IPS-20b (cell line): Measurements from ENCODE around the gene PRELP.
"Not testable (repeated sequence)": the region's sequence is repeated elsewhere in the genome, so short reads cannot be mapped to it uniquely, and the experiment has no call there.

Experiments used
- H3K27ac ChIP-seq: one replicate; pipeline ENCODE4 v1.5.1; 2013; ENCODE audit warnings: low read length
- H3K27me3 ChIP-seq: 2 replicates; pipeline ENCODE4 v1.6.1; 2013; ENCODE audit warnings: mild to moderate bottlenecking, low read length, inconsistent platforms; ENCODE audit not compliant: insufficient read depth
- H3K36me3 ChIP-seq: 2 replicates; pipeline ENCODE4 v1.6.1; 2013; ENCODE audit warnings: low read depth, mild to moderate bottlenecking, inconsistent platforms, low read length, moderate library complexity; ENCODE audit not compliant: insufficient read depth
- H3K4me1 ChIP-seq: 2 replicates; pipeline ENCODE4 v1.6.1; 2013; ENCODE audit warnings: mild to moderate bottlenecking, control low read depth, inconsistent platforms, low read length, moderate library complexity; ENCODE audit not compliant: insufficient read depth
- H3K4me3 ChIP-seq: 2 replicates; pipeline ENCODE4 v1.5.1; 2013; ENCODE audit warnings: mild to moderate bottlenecking, low read length, inconsistent platforms
- H3K9ac ChIP-seq: 2 replicates; pipeline ENCODE4 v1.6.1; 2013; ENCODE audit warnings: low read depth, mild to moderate bottlenecking, inconsistent platforms, low read length, moderate library complexity
- H3K9me3 ChIP-seq: 2 replicates; pipeline ENCODE4 v1.6.1; 2013; ENCODE audit warnings: mild to moderate bottlenecking, low read depth, low read length, inconsistent platforms; ENCODE audit not compliant: insufficient read depth

PRELP gene

GRCh38 chr1:203511930-203512329 is 36.3 kb downstream of the PRELP start:
- H3K9ac ChIP-seq = no peak overlapping the region
- no peaks in the 10 kb centered on the region for H3K9me3 ChIP-seq
- H3K27ac ChIP-seq = no peak overlapping the region
- H3K4me3 ChIP-seq = no peak overlapping the region
- no peaks in the 10 kb centered on the region for H3K36me3 ChIP-seq
- peaks cover 52% of the 10 kb centered on the region for H3K27me3 ChIP-seq
- peaks cover 42% of the 10 kb centered on the region for H3K4me1 ChIP-seq

- H3K9ac ChIP-seq = no peak overlapping the region
- H3K27me3 ChIP-seq = peaks cover 57% of the 10 kb centered on the region
- H3K27ac ChIP-seq = no peak overlapping the region
- H3K9me3 ChIP-seq = no peaks in the 10 kb centered on the region
- H3K4me3 ChIP-seq = no peak overlapping the region
- H3K36me3 ChIP-seq = no peaks in the 10 kb centered on the region
- H3K4me1 ChIP-seq = peaks cover 40% of the 10 kb centered on the region
Observed at GRCh38 chr1:203512517-203512847, 36.9 kb downstream of the PRELP start.

DNA sequence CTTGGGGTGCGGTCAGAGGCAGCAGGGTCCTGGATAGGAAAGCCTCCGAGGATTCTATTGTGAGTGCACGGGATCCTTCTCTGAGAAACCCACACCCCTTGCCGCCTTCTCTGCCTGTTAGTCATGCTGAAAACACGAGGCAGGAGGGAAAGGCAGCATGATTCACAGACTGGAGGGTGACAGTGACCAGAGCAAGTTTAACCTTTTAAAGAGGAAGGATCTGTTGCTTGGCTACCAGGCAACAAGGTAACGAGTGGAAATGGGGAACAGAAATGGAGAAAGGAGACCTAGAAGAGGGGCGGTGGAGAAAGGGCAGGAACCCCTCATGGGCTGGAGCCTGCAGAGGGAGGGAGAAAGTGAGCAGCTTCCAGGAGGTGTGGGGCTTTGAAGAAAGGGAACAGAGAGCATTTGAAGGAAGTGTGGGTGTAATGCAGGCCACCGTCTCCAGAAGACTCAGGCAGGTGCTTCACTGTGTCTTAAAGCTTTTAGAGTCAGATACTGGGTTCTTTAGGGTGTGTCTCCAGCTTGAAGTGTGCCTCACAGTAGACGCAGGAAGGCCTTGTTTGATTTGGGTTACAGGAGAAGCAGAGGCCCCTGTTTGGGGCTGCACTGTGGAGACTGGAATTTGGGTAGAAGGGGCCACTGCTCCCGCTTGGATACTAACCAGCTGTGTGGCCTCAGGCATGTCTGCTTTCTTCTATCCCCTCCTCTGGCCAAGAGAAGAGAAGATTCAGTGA is 37.4 kb downstream of the PRELP start:
- H3K27me3 ChIP-seq = peaks cover 62% of the 10 kb centered on the region

GRCh38 chr1:203513585-203514031 is 38.0 kb downstream of the PRELP start:
- peaks cover 68% of the 10 kb centered on the region for H3K27me3 ChIP-seq
- no peaks in the 10 kb centered on the region for H3K36me3 ChIP-seq
- H3K27ac ChIP-seq = no peak overlapping the region
- peak overlapping the region; percentile 45; the same call in 1 of the 2 replicates for H3K4me3 ChIP-seq
- H3K4me1 ChIP-seq = peaks cover 34% of the 10 kb centered on the region
- H3K9me3 ChIP-seq = no peaks in the 10 kb centered on the region
- H3K9ac ChIP-seq = peak overlapping the region; percentile 29; the same call in 1 of the 2 replicates

More for the DNA sequence above, 37.4 kb downstream of the PRELP start:
- H3K27ac ChIP-seq = no peak overlapping the region
- no peak overlapping the region for H3K4me3 ChIP-seq
- no peaks in the 10 kb centered on the region for H3K9me3 ChIP-seq
- H3K9ac ChIP-seq = 0 out of 2 replicates have a peak overlapping the region, but pooled peaks have one; percentile 29
- peaks cover 37% of the 10 kb centered on the region for H3K4me1 ChIP-seq
- H3K36me3 ChIP-seq = no peaks in the 10 kb centered on the region

DNA sequence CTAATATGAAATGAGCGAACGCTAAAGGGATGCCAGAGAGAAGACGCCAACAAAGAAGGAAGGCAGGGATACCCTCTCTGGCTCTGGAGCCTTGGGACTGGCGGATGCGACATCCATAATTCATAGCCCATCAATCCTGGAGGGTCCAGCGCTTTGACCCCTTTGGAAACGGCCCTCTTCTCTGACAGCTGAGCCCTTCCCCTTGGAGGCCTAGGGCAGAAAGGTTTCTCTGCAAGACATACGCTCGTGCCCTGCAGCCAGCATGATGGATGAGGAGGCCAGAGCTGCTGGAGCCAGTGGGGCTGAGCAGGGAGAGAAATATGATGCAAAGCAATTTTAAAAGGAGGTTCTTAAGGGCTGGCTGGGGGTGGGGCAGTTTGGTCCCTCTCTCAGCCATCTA is 40.6 kb downstream of the PRELP start:
- H3K27ac ChIP-seq = no peak overlapping the region
- H3K4me3 ChIP-seq = no peak overlapping the region
- no peak overlapping the region for H3K9ac ChIP-seq
- H3K4me1 ChIP-seq = peaks cover 48% of the 10 kb centered on the region
- no peaks in the 10 kb centered on the region for H3K36me3 ChIP-seq
- peaks cover 94% of the 10 kb centered on the region for H3K27me3 ChIP-seq
- H3K9me3 ChIP-seq = no peaks in the 10 kb centered on the region

DNA sequence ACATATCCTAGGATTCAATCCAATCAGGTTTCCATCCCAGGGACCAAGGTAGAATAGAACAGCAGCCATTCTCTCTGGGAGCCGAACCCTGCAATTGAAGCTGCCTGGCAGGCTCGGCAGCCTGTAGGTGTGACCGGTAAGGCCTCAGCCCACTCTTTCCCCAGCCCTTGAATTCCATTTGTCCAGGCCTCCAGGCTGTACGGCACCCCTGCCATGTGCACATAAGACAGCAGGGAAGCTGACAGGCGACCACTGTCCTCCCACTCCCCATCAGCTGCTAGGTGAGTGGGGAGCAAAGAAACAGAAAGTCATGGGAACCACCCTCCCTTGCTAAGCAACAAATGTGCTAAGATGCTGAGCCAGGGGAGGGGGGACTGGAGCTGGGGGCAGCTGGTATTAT is 41.3 kb downstream of the PRELP start:
- no peak overlapping the region for H3K4me3 ChIP-seq
- H3K36me3 ChIP-seq = no peaks in the 10 kb centered on the region
- peaks cover 100% of the 10 kb centered on the region for H3K27me3 ChIP-seq
- H3K4me1 ChIP-seq = peaks cover 51% of the 10 kb centered on the region
- no peak overlapping the region for H3K27ac ChIP-seq
- no peaks in the 10 kb centered on the region for H3K9me3 ChIP-seq
- no peak overlapping the region for H3K9ac ChIP-seq

- Histone ChIP-seq H3K4me1 (peaks cover 52% of the 10 kb centered on the region), H3K4me3 (no peak overlapping the region), H3K36me3 (no peaks in the 10 kb centered on the region), H3K9ac (no peak overlapping the region), H3K9me3 (no peaks in the 10 kb centered on the region), H3K27me3 (peaks cover 99% of the 10 kb centered on the region), H3K27ac (no peak overlapping the region)
Observed at GRCh38 chr1:203517426-203518110, 42.0 kb downstream of the PRELP start.

DNA sequence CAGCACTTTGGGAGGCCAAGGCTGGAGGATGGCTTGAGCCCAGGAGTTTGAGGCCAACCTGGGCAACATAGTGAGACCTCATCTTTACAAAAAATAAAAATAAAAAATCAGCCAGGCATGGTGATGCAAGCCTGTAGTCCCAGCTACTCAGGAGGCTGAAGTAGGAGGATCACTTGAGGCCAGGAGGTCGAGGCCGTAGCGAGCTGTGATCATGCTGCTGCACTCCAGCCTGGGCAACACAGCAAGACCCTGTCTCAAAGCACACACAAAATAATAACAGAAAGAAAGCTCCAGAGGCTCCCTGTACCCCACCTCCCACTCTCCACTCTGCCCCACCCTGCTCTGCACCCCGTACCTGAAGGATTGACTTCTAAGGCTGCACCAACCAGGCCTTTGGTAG is 42.5 kb downstream of the PRELP start:
- Histone ChIP-seq H3K4me1 (peaks cover 50% of the 10 kb centered on the region), H3K27me3 (peaks cover 93% of the 10 kb centered on the region)
- H3K36me3 ChIP-seq, H3K4me3 ChIP-seq, H3K9me3 ChIP-seq, H3K27ac ChIP-seq, H3K9ac ChIP-seq: not testable (repeated sequence)

DNA sequence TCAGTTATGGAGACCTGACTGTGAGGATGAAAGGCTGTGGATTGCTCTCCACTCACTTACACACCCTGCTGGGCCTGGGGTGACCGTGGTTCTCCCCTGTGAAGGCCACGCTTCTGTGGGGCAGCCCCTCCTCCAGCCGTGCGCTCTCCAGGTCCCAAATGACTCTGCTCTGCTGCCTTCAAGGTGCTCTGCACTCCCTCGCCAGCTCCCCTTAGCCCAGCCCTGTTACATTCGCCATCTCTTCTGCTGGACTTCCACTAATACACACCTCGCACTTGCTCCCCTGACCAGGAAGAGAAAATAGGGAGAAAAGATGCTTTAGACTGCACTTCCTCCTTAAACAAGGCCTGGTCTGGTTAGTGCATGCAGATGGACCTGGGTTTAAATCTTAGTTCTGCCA is 42.9 kb downstream of the PRELP start:
- Histone ChIP-seq H3K27me3 (peaks cover 89% of the 10 kb centered on the region), H3K9me3 (no peaks in the 10 kb centered on the region), H3K27ac (no peak overlapping the region), H3K9ac (no peak overlapping the region), H3K4me1 (peaks cover 46% of the 10 kb centered on the region), H3K4me3 (peak overlapping the region; percentile 56), H3K36me3 (no peaks in the 10 kb centered on the region)

GRCh38 chr1:203519053-203519840 is 43.6 kb downstream of the PRELP start:
- H3K36me3 ChIP-seq = no peaks in the 10 kb centered on the region
- H3K4me1 ChIP-seq = peaks cover 45% of the 10 kb centered on the region
- H3K27me3 ChIP-seq = peaks cover 82% of the 10 kb centered on the region
- peak overlapping the region; percentile 56 for H3K4me3 ChIP-seq
- H3K9ac ChIP-seq = no peak overlapping the region
- no peak overlapping the region for H3K27ac ChIP-seq
- H3K9me3 ChIP-seq = no peaks in the 10 kb centered on the region

DNA sequence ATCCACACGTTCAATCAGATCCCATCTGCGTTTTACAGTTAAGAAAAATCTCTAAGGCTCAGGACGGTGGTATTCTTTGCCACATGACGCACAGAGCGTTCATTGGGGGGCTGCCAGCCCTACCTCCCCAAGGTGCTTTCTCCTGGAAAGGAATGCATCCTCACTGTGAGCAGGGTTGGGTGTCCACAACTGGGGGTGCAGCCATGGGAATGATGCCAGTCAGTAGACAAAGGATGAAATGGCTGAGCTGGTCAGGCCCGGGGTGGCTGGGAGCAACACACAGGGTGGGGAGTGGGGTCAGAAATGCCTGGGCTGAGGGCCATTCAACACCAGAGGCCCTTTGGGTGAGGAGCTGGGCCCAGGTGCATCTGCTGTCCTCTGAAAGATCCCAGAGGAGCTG is 44.3 kb downstream of the PRELP start:
- peak overlapping the region; percentile 56; the same call in 1 of the 2 replicates for H3K4me3 ChIP-seq
- H3K27me3 ChIP-seq = peaks cover 76% of the 10 kb centered on the region
- no peaks in the 10 kb centered on the region for H3K36me3 ChIP-seq
- H3K9me3 ChIP-seq = no peaks in the 10 kb centered on the region
- no peak overlapping the region for H3K27ac ChIP-seq
- H3K9ac ChIP-seq = no peak overlapping the region
- H3K4me1 ChIP-seq = peaks cover 44% of the 10 kb centered on the region
